Rectal smooth muscle tissue (tissue), 1 donor: ENCODE data around the gene AMZ1.

Source experiments
- H3K27ac ChIP-seq: one replicate; pipeline ENCODE4 v1.7.0; 2013; ENCODE audit warnings: low read depth, low read length, inconsistent platforms
- H3K27me3 ChIP-seq: one replicate; pipeline ENCODE4 v1.7.0; 2013; ENCODE audit warnings: low read length; ENCODE audit not compliant: control insufficient read depth, insufficient read depth
- H3K36me3 ChIP-seq: one replicate; pipeline ENCODE4 v1.7.0; 2013; ENCODE audit warnings: low read length; ENCODE audit not compliant: control insufficient read depth, insufficient read depth
- H3K4me1 ChIP-seq: one replicate; pipeline ENCODE4 v1.7.0; 2013; ENCODE audit warnings: low read length; ENCODE audit not compliant: control insufficient read depth, insufficient read depth
- H3K4me3 ChIP-seq: one replicate; pipeline ENCODE4 v1.7.0; 2013; ENCODE audit warnings: low read length
- H3K9ac ChIP-seq: one replicate; pipeline ENCODE4 v1.7.0; 2013; ENCODE audit warnings: low read length

AMZ1 gene, protein sequence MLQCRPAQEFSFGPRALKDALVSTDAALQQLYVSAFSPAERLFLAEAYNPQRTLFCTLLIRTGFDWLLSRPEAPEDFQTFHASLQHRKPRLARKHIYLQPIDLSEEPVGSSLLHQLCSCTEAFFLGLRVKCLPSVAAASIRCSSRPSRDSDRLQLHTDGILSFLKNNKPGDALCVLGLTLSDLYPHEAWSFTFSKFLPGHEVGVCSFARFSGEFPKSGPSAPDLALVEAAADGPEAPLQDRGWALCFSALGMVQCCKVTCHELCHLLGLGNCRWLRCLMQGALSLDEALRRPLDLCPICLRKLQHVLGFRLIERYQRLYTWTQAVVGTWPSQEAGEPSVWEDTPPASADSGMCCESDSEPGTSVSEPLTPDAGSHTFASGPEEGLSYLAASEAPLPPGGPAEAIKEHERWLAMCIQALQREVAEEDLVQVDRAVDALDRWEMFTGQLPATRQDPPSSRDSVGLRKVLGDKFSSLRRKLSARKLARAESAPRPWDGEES

DNA sequence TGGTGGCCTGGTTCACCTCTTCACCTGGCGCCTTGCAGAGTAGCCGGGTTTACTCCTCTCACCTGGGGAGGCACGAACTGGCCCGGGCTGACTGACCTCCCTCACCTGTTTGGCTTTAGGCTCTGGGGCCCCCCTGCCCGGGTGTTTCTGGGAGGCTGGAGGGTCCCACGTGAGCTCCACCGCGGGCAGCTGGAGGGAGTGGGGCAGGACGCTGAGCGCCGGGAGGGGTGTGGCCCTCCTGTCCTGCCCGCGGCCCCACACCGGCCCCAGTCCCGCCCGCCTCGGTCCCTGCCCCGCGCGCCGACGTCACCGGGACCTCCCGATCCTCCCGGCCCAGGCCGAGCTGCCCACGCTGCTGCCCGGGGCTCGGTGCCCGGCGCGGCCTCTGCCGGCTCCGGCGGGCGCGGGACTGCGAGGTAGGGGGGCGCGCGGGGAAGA, at the start of gene AMZ1:
Gene AMZ1 (plus strand): TSS at position 322 of the 438 bp plus-strand sequence. CDS start 12,250 bp downstream, outside the sequence.
- Histone ChIP-seq H3K27me3 (peaks cover 19% of the 10 kb centered on the region), H3K36me3 (no peaks in the 10 kb centered on the region), H3K4me3 (peak within 1 kb of the TSS; percentile 27), H3K9ac (no peak within 1 kb of the TSS), H3K4me1 (no peaks in the 10 kb centered on the region), H3K27ac (no peak within 1 kb of the TSS)

DNA sequence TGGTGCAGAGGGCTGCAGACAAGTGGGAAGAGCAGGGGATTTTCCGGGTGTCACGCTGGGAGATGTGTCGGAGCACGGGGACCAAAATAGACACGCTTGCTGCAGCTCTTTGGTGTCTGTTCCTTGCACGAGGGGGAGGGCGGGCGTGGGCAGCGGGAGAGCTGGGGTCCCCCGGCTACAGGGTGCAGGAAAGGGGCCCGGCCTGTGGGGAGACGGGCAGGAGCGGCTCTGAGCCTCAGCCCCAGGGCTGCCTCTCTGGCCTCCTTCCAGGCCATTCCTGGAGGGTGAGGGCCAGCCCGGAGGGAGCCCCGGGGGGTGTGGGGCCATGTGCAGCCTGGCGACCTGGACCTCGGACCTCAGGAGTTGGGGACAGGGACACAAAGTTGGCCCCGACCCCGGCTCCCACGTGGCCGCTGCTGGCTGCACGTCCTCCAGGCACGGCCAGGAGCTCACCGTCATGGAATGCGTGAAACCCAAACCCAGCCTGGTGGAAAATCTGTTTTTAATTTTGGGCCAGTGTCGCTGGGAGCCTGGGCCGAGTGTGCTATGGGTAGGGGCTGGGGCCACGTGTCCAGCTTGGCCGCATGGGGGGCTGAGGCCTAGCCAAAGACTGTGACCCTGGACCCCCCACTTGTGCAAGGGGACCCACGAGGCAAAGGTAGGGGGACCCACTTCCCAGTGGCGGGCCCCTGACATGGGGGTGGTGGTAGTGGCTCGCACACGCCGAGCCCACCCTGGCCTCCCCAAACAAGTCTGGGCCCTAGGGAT, 49.6 kb upstream of the AMZ1 start:
- Histone ChIP-seq H3K9ac (no peak overlapping the region), H3K36me3 (no peaks in the 10 kb centered on the region), H3K27ac (no peak overlapping the region), H3K4me1 (peaks cover 36% of the 10 kb centered on the region), H3K27me3 (no peaks in the 10 kb centered on the region), H3K4me3 (no peak overlapping the region)

DNA sequence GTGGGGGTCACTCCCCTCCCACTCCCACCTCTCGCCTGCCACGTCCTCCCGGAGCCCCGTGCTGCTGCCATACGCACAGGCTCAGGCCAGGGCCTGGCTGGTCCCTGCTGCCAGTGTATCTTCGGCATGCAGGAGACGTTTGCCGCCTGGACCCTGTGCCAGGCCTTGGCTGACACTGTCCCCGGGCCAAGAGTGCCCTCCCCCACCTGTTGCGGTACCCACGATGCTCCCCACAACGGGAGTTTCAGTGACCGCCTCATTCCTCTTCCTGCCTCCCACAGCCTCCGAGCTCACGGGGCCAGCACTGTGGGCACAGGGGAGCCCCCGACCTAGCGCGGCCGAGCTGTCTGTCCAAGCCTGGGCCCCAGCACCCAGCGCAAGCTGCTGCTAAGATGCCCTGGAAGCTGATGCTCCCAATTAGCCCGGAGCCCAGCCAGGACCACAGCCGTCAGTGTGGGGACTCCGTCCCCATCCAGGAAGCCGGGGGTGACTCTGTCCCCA, 48.8 kb upstream of the AMZ1 start:
- no peak overlapping the region for H3K4me3 ChIP-seq
- H3K9ac ChIP-seq = no peak overlapping the region
- H3K36me3 ChIP-seq = no peaks in the 10 kb centered on the region
- no peaks in the 10 kb centered on the region for H3K27me3 ChIP-seq
- H3K27ac ChIP-seq = no peak overlapping the region
- peaks cover 29% of the 10 kb centered on the region for H3K4me1 ChIP-seq

DNA sequence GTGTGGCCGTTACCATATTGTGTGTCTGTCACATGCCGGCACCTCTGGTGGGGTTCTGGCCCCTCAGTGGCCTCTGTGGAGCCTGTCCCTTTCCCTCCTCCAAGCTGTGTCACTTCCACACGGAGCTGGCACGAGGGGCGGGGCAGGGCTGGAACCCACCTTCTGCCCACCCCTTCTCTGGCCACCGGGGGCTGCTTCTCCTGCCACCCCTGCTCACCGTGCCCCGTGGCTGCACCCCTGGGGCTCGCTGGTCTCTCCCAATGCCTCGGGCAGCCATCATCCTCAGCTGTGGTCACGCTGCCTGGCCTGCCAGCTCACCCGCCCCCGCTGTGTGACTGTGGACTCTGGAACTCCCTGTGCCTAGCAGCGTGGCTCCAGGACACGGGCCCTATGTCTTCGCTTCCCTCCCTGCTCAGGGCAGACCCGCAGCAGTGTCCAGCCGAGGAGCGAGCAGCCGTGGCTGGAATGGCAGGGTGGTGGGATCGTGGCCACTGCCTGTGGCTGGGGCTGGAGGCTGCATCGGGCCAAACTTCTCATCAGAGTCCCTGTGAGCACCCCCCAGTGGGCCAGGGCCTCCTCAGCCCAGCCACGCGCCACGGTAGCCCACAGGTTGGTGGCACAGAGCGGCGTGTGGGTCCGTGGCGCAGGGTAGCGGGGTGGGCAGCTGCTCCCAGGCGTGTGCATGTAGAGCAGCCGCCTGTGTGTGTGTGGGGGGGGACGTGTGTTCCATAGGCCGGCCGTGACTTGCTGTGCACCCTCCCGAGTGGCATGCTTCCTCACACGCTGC, 48.1 kb upstream of the AMZ1 start:
- H3K4me3 ChIP-seq = no peak overlapping the region
- H3K36me3 ChIP-seq = no peaks in the 10 kb centered on the region
- no peak overlapping the region for H3K27ac ChIP-seq
- H3K4me1 ChIP-seq = peaks cover 29% of the 10 kb centered on the region
- H3K27me3 ChIP-seq = no peaks in the 10 kb centered on the region
- H3K9ac ChIP-seq = no peak overlapping the region

DNA sequence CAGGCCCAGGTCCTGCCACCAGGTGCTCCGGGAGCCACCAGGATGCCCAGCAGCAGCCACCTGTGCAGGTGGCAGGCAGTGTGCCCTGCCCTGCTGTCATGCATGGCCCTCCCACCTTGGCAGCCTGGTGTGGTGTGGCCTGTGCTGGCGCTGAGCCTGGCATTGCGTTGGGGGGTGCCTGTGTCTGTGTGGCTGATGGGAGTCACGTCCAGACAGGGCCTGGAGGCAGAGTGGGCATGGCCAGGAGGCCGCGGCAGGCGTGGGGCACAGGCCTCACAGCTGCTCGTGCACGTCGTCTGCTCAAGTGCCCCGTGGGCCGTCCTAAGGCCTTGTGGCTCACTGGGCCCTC, 47.5 kb upstream of the AMZ1 start:
- Histone ChIP-seq H3K4me1 (peaks cover 29% of the 10 kb centered on the region), H3K4me3 (no peak overlapping the region), H3K27ac (no peak overlapping the region), H3K9ac (no peak overlapping the region), H3K27me3 (no peaks in the 10 kb centered on the region), H3K36me3 (no peaks in the 10 kb centered on the region)

DNA sequence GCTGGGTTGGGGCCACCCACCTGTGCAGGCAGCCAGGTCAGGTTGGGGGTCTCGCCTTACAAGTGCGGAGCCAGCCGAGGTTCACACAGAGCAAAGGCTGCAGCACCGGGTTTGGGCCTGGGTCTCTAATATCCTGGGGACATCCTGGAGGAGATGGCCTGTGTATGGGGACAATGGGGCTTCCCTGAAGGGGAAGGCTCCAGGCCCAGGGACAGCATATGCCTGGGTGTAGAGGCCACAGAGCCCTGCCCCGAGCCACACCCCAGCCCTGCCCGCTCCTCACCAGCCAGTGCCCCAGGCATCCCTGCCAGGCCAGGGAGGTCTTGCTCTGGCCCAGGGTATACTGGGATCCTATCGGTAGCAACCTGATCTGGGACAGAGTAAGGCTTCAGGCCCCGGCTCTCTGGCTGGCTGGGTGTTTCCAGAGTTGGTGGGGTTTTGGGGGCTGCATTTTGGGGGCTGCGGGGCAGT, 47.1 kb upstream of the AMZ1 start:
- H3K4me1 ChIP-seq = peaks cover 27% of the 10 kb centered on the region

DNA sequence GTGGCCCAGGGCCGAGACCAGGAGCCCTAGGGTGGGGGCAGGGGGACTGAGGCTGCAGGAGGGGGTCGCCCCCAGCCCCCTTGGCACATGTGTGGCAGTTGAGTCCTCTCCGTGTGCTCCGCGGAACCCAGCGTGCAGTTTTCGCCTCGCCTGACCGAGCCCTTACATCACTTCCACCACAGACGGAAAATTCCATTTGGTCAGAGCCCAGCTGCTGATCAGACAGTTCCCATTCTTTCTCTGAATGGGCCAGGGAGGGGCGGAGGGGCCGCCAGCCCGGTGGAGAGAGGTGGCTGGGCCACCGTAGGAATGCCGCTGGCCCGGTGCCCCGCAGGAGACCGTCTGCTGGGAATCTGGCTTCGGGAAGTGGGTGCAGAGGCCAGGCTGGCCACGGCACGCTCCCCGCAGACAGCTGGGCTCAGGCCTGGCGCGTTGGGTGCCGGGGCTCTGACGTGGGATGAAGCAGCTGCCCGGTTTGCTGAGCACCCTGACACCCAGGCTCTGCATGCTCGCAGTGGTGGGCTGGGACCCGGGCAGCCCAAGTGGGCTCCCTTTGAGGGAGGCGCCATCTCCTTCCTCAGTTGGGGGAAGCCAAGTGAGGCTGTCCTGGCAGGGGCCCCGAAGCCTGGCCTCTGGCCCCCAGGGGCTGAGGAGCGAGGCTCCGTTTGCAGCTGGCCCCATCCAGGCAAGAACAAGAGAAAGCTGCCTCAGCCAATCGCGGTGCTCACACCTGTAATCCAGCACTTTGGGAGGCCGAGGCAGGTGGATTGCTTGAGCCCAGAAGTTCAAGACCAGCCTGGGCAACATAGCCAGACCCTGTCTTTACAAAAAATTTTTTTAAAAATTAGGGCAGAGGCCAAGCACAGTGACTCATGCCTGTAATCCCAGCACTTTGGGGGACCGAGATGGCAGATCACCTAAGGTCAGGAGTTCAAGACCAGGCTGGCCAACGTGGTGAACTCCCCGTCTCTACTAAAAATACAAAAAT, 46.3 kb upstream of the AMZ1 start:
- Histone ChIP-seq H3K9ac (no peak overlapping the region), H3K27me3 (no peaks in the 10 kb centered on the region), H3K36me3 (no peaks in the 10 kb centered on the region), H3K4me1 (peaks cover 19% of the 10 kb centered on the region), H3K27ac (peak overlapping the region; percentile 56), H3K4me3 (peak overlapping the region; percentile 13)

More for the DNA sequence above, 47.1 kb upstream of the AMZ1 start:
- peak overlapping the region; percentile 56 for H3K27ac ChIP-seq
- no peaks in the 10 kb centered on the region for H3K36me3 ChIP-seq
- peak overlapping the region; percentile 13 for H3K4me3 ChIP-seq
- no peaks in the 10 kb centered on the region for H3K27me3 ChIP-seq
- H3K9ac ChIP-seq = no peak overlapping the region

DNA sequence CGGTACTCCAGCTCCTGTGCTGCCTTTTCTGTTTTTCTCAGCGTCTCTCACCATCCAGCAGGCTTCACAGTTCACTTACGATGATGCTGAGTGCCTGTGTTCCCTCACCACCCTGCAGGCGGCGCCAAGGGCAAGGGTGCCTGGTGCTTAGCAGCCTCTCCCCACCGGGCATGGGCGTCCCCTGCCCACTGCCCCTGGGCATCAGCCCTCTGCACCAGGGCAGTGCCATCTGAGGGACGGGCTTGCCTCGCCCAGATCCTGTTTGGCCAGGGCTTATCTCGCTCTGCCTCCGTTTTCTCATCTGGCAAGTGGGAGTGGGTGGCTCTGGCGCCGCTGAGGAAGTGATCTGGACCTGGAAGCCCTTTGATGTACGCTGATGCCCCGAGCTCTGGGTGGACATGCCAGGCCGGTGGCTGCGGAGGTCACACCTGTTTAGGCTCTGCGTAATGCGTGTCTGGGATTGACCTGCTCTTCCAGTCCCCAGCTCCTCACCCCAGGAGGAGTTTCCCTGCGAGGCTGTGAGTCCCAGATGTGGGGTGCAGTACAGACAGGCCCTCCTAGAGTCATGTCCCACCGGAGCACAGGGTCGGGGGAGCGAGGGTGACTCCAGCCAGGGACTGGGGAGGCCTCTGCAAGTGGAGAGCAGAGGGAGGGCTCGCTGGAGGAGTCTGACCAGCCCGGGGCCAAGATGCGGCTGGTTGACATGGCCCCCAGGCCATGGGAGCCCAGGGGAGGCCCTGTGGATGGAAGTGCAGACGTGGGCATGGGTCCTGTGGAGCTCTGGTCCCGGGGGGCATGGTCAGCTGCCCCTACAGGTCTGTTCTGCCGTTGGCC, 44.4 kb upstream of the AMZ1 start:
- no peak overlapping the region for H3K27ac ChIP-seq
- no peaks in the 10 kb centered on the region for H3K36me3 ChIP-seq
- no peak overlapping the region for H3K4me3 ChIP-seq
- peaks cover 13% of the 10 kb centered on the region for H3K4me1 ChIP-seq
- no peak overlapping the region for H3K9ac ChIP-seq
- no peaks in the 10 kb centered on the region for H3K27me3 ChIP-seq

DNA sequence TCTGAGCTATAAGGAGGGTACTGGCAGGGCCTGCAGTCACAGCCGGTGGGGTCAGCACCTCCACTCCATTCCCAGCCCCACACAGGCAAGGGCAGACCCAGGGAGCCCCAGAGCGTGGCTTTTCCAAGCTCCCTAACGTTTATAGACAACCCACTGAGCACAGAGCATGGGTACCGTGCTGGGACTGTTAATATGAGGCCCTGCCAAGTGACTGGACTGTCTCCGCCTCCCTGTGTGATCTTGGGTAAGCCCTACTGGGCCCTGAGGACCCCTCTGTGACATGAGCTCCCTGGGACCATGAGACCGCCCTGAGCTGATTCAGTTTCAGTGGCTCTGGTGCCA, 43.8 kb upstream of the AMZ1 start:
- Histone ChIP-seq H3K4me1 (peaks cover 10% of the 10 kb centered on the region), H3K27me3 (no peaks in the 10 kb centered on the region), H3K9ac (no peak overlapping the region), H3K36me3 (no peaks in the 10 kb centered on the region), H3K27ac (no peak overlapping the region), H3K4me3 (no peak overlapping the region)

DNA sequence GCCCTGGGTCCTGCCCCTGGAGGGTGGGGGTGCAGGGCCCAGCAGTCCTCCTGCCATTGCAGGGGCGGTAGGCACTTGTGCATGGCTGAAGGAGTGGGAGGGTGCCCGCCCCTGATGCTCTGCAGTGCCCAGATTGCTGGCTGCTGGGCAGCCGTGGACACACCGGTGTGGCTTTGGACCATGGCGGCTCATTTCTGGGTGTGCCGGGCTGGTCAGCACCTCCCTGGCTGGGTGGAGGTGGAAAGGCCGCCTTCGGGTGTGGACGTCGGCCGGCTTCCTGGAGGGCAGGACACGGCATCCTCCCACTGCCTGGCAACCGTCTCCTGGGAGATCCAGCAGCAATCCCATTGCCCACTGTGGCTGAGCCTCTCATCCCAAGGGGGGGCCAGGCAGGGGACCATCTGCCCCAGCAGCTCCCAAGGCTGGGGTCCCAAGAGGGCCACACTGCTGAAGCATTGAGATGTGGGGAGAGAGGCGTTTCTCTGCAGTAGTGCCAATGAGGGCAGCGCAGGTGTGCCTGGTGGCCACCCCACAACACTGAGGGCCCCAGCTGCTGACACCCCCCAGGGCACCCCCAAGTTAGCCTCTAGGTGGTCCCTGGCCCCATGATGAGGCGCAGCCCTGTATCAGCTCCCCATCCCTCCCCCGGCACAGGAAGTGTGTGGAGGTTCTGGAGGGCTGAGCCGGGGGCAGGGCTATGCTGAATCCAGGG, 43.3 kb upstream of the AMZ1 start:
- Histone ChIP-seq H3K9ac (no peak overlapping the region), H3K27me3 (no peaks in the 10 kb centered on the region), H3K4me1 (peaks cover 9% of the 10 kb centered on the region), H3K4me3 (no peak overlapping the region), H3K27ac (no peak overlapping the region), H3K36me3 (no peaks in the 10 kb centered on the region)
